RWPE1 (cell line): Measurements from ENCODE around the gene ANKRD55.

Experiments used
- CTCF ChIA-PET: fragments of 350-600 bp; sonication (Branson Sonifier 250); formaldehyde crosslinking; extraction: SDS; loops from one replicate; lab custom pipeline; 2021; lab: Yijun Ruan, JAX
- POLR2A ChIA-PET: fragments of 400-600 bp; formaldehyde crosslinking; extraction: SDS; loops from one replicate; lab custom pipeline; 2020; ENCODE audit warnings: antibody characterized with exemption; ENCODE audit not compliant: low non-redundant PET; lab: Yijun Ruan, JAX
- DNase-seq: peaks from one replicate; pipeline ENCODE4 v3.0.0; 2012; ENCODE audit warnings: low spot score
- H3K27ac ChIP-seq: fragments of 450-650 bp; 2 replicates; pipeline ENCODE4 v1.5.1; 2017
- TF ChIP-seq, protein P1 (sequence below): fragments of 450-650 bp; conservative IDR thresholded peaks from 2 replicates; pipeline ENCODE4 v1.5.1; 2017; ENCODE audit warnings: low read depth, mild to moderate bottlenecking

Gene ANKRD55

DNA sequence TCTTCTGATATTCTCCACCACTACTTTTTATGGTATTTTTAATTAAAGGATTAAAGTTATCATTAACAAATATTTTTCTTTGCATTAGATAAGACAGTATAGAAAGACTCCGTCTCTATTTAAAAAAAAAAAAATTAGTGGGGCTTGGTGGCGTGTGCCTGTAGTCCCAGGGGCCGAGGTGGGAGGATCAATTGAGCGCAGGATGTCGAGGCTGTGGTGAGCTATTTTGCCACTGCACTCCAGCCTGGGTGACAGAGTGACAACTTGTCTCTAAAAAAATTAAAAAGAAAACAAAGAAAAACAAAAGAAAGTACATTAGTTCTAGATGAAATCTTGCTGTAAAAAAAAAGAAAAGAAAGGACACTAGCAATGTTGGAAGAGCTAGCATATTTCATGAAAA, 141.0 kb downstream of the ANKRD55 start:
- ChIA-PET CTCF (interaction anchor here (0.6 kb wide), 2 partner anchors 17 to 448 kb away, joined by 3 read pairs; no protein-coding TSS in a partner anchor), POLR2A (no interaction called here)
- no peak for DNase-seq
- H3K27ac ChIP-seq = no peak overlapping the region
- TF ChIP-seq, protein P1, sequence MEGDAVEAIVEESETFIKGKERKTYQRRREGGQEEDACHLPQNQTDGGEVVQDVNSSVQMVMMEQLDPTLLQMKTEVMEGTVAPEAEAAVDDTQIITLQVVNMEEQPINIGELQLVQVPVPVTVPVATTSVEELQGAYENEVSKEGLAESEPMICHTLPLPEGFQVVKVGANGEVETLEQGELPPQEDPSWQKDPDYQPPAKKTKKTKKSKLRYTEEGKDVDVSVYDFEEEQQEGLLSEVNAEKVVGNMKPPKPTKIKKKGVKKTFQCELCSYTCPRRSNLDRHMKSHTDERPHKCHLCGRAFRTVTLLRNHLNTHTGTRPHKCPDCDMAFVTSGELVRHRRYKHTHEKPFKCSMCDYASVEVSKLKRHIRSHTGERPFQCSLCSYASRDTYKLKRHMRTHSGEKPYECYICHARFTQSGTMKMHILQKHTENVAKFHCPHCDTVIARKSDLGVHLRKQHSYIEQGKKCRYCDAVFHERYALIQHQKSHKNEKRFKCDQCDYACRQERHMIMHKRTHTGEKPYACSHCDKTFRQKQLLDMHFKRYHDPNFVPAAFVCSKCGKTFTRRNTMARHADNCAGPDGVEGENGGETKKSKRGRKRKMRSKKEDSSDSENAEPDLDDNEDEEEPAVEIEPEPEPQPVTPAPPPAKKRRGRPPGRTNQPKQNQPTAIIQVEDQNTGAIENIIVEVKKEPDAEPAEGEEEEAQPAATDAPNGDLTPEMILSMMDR = no peak

DNA sequence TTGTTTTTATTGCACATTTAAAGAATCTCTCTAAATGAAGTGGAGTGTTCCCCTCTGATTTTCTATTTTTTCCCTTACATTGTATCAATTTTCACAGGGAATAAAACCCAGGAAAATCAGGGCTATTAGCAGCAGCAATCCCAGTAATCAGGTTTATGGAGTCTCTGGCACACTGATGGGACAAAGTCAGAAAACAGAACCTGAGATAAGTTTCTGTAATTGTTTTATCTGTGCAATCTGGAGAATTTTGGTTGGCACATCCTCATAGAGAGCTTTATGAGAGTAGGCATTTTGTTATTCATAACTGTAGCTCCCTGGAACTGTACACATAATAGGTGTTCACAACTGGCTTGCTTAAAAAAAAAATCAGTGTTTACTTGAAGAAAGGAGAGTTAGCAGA, 141.5 kb downstream of the ANKRD55 start:
- ChIA-PET CTCF (no interaction called here), POLR2A (no interaction called here)
- TF ChIP-seq, protein P1 = no peak
- no peak overlapping the region for H3K27ac ChIP-seq
- DNase-seq = no peak

DNA sequence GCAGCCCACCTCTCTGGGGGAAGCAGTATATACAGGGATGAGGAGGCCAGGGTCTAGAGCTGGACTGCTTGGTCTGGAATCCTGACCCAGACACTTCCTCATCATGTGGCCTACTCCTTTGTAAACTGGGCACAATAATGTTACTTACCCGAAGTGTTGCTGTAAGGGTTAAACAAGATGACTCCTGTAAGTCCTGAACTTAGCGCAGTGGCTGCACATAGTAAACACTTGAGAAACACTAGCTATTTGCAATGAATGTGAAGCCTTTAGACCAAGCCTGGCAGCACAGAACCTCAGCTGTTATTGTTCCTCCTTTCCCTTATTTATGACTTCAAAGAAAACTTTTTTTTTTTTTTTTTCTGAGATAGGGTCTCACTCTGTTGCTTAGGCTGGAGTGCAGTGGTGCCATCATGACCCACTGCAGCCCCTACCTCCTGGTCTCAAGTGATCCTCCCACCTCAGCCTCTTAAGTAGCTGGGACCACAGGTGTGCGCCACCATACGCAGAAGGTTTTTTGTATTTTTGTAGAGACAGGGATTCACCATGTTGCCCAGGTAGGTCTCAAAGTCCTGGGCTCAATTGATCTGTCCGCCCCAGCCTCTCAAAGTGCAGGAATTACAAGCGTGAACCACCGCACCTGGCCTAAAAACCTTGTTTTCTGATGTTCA, 142.2 kb downstream of the ANKRD55 start:
- no peak overlapping the region for H3K27ac ChIP-seq
- ChIA-PET CTCF (interaction anchor here (0.5 to 0.6 kb wide), 3 partner anchors 48 to 148 kb away, joined by 3 to 4 read pairs (median 3); no protein-coding TSS in a partner anchor), POLR2A (no interaction called here)
- DNase-seq = no peak
- TF ChIP-seq, protein P1 = no peak

DNA sequence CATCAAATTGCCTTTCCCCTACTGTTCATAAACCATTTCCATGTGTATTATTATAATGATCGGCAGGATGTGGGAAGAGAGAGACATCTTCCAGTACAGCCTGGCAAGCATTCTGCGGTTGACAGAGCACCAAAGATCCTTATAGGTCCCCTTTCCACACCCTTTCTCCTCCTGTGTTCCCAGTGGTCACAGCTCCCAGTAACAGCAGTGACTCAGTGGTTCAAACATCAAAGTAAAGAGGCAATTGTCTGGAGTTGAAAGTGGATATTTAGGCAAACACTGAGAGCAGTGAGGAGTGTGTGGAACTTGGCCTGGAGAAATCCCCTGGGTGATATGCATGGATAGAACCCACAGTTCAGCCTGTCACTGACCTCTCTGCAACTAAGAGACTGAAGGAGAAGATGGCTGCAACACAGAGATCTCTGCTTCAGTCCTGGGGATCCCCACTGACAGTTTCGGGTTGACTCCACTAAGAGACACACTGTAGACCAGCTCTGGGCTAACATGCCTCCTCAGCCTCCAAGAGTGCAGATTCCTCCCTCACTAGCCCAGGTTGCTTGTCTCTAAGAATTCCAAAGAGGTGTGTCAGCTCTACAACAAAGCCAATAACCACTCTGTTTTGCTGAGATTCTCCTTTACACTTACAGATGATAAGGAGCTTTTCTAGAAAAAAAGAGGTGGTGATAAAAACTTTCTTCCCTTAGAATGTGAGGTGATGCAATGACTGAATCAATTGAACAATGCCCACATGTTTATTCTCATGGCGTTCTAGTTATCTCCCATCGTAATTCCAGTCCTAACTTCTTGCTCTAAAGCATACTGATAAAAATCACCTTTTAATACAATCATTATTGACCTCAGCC, 143.9 kb downstream of the ANKRD55 start:
- peak; percentile 37 for DNase-seq
- TF ChIP-seq, protein P1 = no peak
- CTCF ChIA-PET = no interaction called here
- no peak overlapping the region for H3K27ac ChIP-seq
- POLR2A ChIA-PET = no interaction called here

DNA sequence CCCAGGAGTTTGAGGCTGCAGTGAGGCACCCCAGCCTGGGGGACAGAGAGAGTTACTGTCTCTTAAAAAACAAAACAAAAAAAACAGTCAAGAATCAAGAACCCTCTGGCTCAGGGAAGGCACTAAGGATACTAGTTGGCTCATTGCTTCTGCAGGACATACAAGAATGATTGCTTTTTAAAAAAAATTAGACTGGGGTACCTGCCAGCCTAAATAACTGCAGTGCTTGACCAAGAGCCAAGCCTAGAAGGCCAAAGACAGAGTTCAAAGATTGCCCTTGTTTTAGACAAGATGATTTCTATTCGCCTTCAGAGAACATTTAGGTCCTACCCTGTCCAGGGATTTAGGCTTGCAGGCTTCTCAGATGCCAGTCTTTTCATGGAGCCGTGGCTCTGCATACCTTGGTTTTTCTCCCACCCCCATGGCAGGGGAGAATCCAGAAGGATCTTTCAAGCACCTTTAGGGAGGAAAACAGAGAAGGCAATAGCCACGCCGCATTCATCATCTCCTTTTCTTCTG, 144.6 kb downstream of the ANKRD55 start:
- DNase-seq = no peak
- POLR2A ChIA-PET = no interaction called here
- H3K27ac ChIP-seq = no peak overlapping the region
- CTCF ChIA-PET = no interaction called here
- TF ChIP-seq, protein P1 = no peak

DNA sequence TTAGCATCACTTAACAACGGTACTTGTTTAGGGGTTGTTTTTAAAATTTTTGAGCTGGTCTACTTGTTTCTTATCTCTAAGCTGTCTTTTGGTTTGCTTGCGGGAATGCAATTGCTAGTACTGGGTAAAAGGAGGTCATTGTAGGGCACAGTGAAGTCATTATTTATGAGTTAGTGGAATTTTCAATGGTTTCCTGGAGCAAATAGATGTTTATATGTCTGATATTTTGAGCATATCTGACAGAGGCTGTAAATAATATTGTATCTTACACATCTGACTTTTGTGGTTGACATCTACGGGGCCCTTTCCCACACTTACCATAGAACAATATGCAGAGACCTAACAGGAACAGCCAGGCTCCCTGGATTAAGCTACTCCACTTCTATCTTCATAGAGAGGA, 147.9 kb downstream of the ANKRD55 start:
- CTCF ChIA-PET = interaction anchor here (0.7 kb wide), 1 partner anchor 33 kb away, joined by 3 read pairs; no protein-coding TSS in a partner anchor
- POLR2A ChIA-PET = no interaction called here
- TF ChIP-seq, protein P1 = no peak
- H3K27ac ChIP-seq = no peak overlapping the region
- no peak for DNase-seq
